Measurements from ENCODE around the gene B4GALT7. TPM values are rescaled to one million over a fixed set of nuclear protein-coding genes. Genes with fewer than 3 reads are reported as not detected.

The B4GALT7 gene
- total RNA-seq, 2 experiments from 2014 or later, result 17.3 to 19.5 TPM

- POLR2A ChIA-PET, result no interaction called here
- peaks cover 7% of the 10 kb centered on the region for H3K27me3 Mint-ChIP-seq (ENCODE audit: low read depth)
- DNase-seq (no peak), ATAC-seq (no peak)
- H3K4me3 Mint-ChIP-seq, result no peak overlapping the region
- no peak overlapping the region for H3K27ac Mint-ChIP-seq
- CTCF ChIA-PET, result interaction anchor here (0.7 kb wide), 1 partner anchor 9 kb away, joined by 3 read pairs; no protein-coding TSS in a partner anchor
- H3K9me3 Mint-ChIP-seq (ENCODE audit: insufficient read depth), result no peaks in the 10 kb centered on the region
- no peaks in the 10 kb centered on the region for H3K36me3 Mint-ChIP-seq (ENCODE audit: low read depth)
- H3K4me1 Mint-ChIP-seq (ENCODE audit: low read depth), result peaks cover 3% of the 10 kb centered on the region
These were observed 30.0 kb upstream of the B4GALT7 start for GRCh38 chr5:177569894-177570293.

- DNase-seq, result no peak
- Mint-ChIP-seq H3K36me3 (ENCODE audit: low read depth) (no peaks in the 10 kb centered on the region), H3K9me3 (ENCODE audit: insufficient read depth) (no peaks in the 10 kb centered on the region), H3K27me3 (ENCODE audit: low read depth) (peaks cover 5% of the 10 kb centered on the region), H3K27ac (no peak overlapping the region), H3K4me1 (ENCODE audit: low read depth) (no peaks in the 10 kb centered on the region), H3K4me3 (no peak overlapping the region)
- ChIA-PET CTCF (interaction anchor here (1.3 kb wide), 1 partner anchor 11 kb away, joined by 3 read pairs; no protein-coding TSS in a partner anchor), POLR2A (no interaction called here)
- no peak for ATAC-seq
These were observed 24.4 kb upstream of the B4GALT7 start for GRCh38 chr5:177575488-177575887.

- Mint-ChIP-seq H3K4me1 (ENCODE audit: low read depth) (no peaks in the 10 kb centered on the region), H3K9me3 (ENCODE audit: insufficient read depth) (no peaks in the 10 kb centered on the region), H3K27me3 (ENCODE audit: low read depth) (peaks cover 5% of the 10 kb centered on the region), H3K36me3 (ENCODE audit: low read depth) (no peaks in the 10 kb centered on the region), H3K4me3 (no peak overlapping the region), H3K27ac (no peak overlapping the region)
- POLR2A ChIA-PET, result no interaction called here
- DNase-seq (no peak), ATAC-seq (no peak)
- CTCF ChIA-PET, result interaction anchor here (0.8 to 1.3 kb wide), 2 partner anchors 10 to 13 kb away, joined by 3 read pairs; no protein-coding TSS in a partner anchor
These were observed 23.8 kb upstream of the B4GALT7 start for GRCh38 chr5:177576169-177576568.

GRCh38 chr5:177578316-177578715, 21.6 kb upstream of the B4GALT7 start:
- no peak overlapping the region for H3K4me3 Mint-ChIP-seq
- CTCF ChIA-PET, result no interaction called here
- no peak overlapping the region for H3K27ac Mint-ChIP-seq
- no peak for DNase-seq
- H3K4me1 Mint-ChIP-seq (ENCODE audit: low read depth), result no peaks in the 10 kb centered on the region
- no peak for ATAC-seq
- POLR2A ChIA-PET, result no interaction called here
- peaks cover 5% of the 10 kb centered on the region for H3K27me3 Mint-ChIP-seq (ENCODE audit: low read depth)
- H3K36me3 Mint-ChIP-seq (ENCODE audit: low read depth), result no peaks in the 10 kb centered on the region
- H3K9me3 Mint-ChIP-seq (ENCODE audit: insufficient read depth), result no peaks in the 10 kb centered on the region

GRCh38 chr5:177588413-177588909, 11.5 kb upstream of the B4GALT7 start:
- H3K9me3 Mint-ChIP-seq (ENCODE audit: insufficient read depth), result no peaks in the 10 kb centered on the region
- peaks cover 35% of the 10 kb centered on the region for H3K27me3 Mint-ChIP-seq (ENCODE audit: low read depth)
- CTCF ChIA-PET, result no interaction called here
- DNase-seq (no peak), ATAC-seq (no peak)
- H3K4me1 Mint-ChIP-seq (ENCODE audit: low read depth), result peaks cover 15% of the 10 kb centered on the region
- POLR2A ChIA-PET, result no interaction called here
- peaks cover 5% of the 10 kb centered on the region for H3K36me3 Mint-ChIP-seq (ENCODE audit: low read depth)
- H3K4me3 Mint-ChIP-seq, result no peak overlapping the region
- no peak overlapping the region for H3K27ac Mint-ChIP-seq

- CTCF ChIA-PET, result no interaction called here
- Mint-ChIP-seq H3K4me1 (ENCODE audit: low read depth) (peaks cover 21% of the 10 kb centered on the region), H3K27ac (no peak overlapping the region), H3K4me3 (no peak overlapping the region), H3K36me3 (ENCODE audit: low read depth) (peaks cover 24% of the 10 kb centered on the region), H3K27me3 (ENCODE audit: low read depth) (peaks cover 28% of the 10 kb centered on the region), H3K9me3 (ENCODE audit: insufficient read depth) (no peaks in the 10 kb centered on the region)
- DNase-seq (no peak), ATAC-seq (no peak)
- POLR2A ChIA-PET, result no interaction called here
These were observed 9.5 kb upstream of the B4GALT7 start for GRCh38 chr5:177590406-177590805.

GRCh38 chr5:177591690-177592009, 8.3 kb upstream of the B4GALT7 start:
- ChIA-PET POLR2A (interaction anchor here (1.4 kb wide), 1 partner anchor 14 kb away, joined by 4 read pairs; no protein-coding TSS in a partner anchor), CTCF (interaction anchor here (1.0 to 1.6 kb wide), 2 partner anchors 15 to 201 kb away, joined by 3 read pairs; no protein-coding TSS in a partner anchor)
- DNase-seq (no peak), ATAC-seq (no peak)
- Mint-ChIP-seq H3K4me3 (peak overlapping the region; percentile 96), H3K9me3 (ENCODE audit: insufficient read depth) (no peaks in the 10 kb centered on the region), H3K36me3 (ENCODE audit: low read depth) (peaks cover 35% of the 10 kb centered on the region), H3K27ac (peak overlapping the region; percentile 97), H3K4me1 (ENCODE audit: low read depth) (peaks cover 21% of the 10 kb centered on the region), H3K27me3 (ENCODE audit: low read depth) (peaks cover 22% of the 10 kb centered on the region)

- peaks cover 21% of the 10 kb centered on the region for H3K4me1 Mint-ChIP-seq (ENCODE audit: low read depth)
- peak; percentile 99 for ATAC-seq
- POLR2A ChIA-PET, result interaction anchor here (1.4 to 1.5 kb wide), 2 partner anchors 13 to 612 kb away, joined by 4 read pairs; partner anchors contain the start of gene HNRNPAB
- H3K27me3 Mint-ChIP-seq (ENCODE audit: low read depth), result peaks cover 21% of the 10 kb centered on the region
- H3K4me3 Mint-ChIP-seq, result peak within 1 kb of the TSS; percentile 96
- H3K27ac Mint-ChIP-seq, result peak within 1 kb of the TSS; percentile 97
- H3K36me3 Mint-ChIP-seq (ENCODE audit: low read depth), result peaks cover 38% of the 10 kb centered on the region
- CTCF ChIA-PET, result interaction anchor here (1.0 to 1.6 kb wide), 3 partner anchors 15 to 201 kb away, joined by 3 read pairs; no protein-coding TSS in a partner anchor
- DNase-seq, result peak; percentile 91
- no peaks in the 10 kb centered on the region for H3K9me3 Mint-ChIP-seq (ENCODE audit: insufficient read depth)
These were observed 7.7 kb upstream of the B4GALT7 start, which contains the start of gene TMED9 for GRCh38 chr5:177592010-177592834. Gene TMED9 (plus strand): TSS chr5:177592203. CDS start chr5:177592215, 12 bp downstream.

- ChIA-PET POLR2A (interaction anchor here (1.4 to 1.5 kb wide), 2 partner anchors 13 to 612 kb away, joined by 4 read pairs; partner anchors contain the start of gene HNRNPAB), CTCF (interaction anchor here (0.8 to 1.6 kb wide), 3 partner anchors 32 to 202 kb away, joined by 3 read pairs; no protein-coding TSS in a partner anchor)
- DNase-seq, result no peak
- Mint-ChIP-seq H3K4me1 (ENCODE audit: low read depth) (peaks cover 24% of the 10 kb centered on the region), H3K36me3 (ENCODE audit: low read depth) (peaks cover 41% of the 10 kb centered on the region), H3K27ac (peak overlapping the region; percentile 97), H3K27me3 (ENCODE audit: low read depth) (peaks cover 21% of the 10 kb centered on the region), H3K4me3 (peak overlapping the region; percentile 96), H3K9me3 (ENCODE audit: insufficient read depth) (no peaks in the 10 kb centered on the region)
- no peak for ATAC-seq
These were observed 7.0 kb upstream of the B4GALT7 start for GRCh38 chr5:177592905-177593304.

- CTCF ChIA-PET, result interaction anchor here (0.8 to 1.4 kb wide), 2 partner anchors 32 to 93 kb away, joined by 3 read pairs; no protein-coding TSS in a partner anchor
- POLR2A ChIA-PET, result interaction anchor here (1.5 kb wide), 1 partner anchor 611 kb away, joined by 4 read pairs; the partner anchor contains the start of gene HNRNPAB
These were observed 6.4 kb upstream of the B4GALT7 start for GRCh38 chr5:177593511-177593910.

GRCh38 chr5:177594071-177594470, 5.9 kb upstream of the B4GALT7 start:
- Mint-ChIP-seq H3K4me1 (ENCODE audit: low read depth) (peaks cover 32% of the 10 kb centered on the region), H3K27me3 (ENCODE audit: low read depth) (peaks cover 11% of the 10 kb centered on the region), H3K9me3 (ENCODE audit: insufficient read depth) (no peaks in the 10 kb centered on the region), H3K27ac (no peak overlapping the region), H3K36me3 (ENCODE audit: low read depth) (peaks cover 41% of the 10 kb centered on the region), H3K4me3 (no peak overlapping the region)
- ChIA-PET POLR2A (no interaction called here), CTCF (no interaction called here)
- ATAC-seq (no peak), DNase-seq (no peak)

More at GRCh38 chr5:177593511-177593910, 6.4 kb upstream of the B4GALT7 start:
- H3K9me3 Mint-ChIP-seq (ENCODE audit: insufficient read depth), result no peaks in the 10 kb centered on the region
- peaks cover 28% of the 10 kb centered on the region for H3K4me1 Mint-ChIP-seq (ENCODE audit: low read depth)
- peaks cover 41% of the 10 kb centered on the region for H3K36me3 Mint-ChIP-seq (ENCODE audit: low read depth)
- H3K27ac Mint-ChIP-seq, result peak overlapping the region; percentile 48
- ATAC-seq (no peak), DNase-seq (no peak)
- peaks cover 15% of the 10 kb centered on the region for H3K27me3 Mint-ChIP-seq (ENCODE audit: low read depth)
- peak overlapping the region; percentile 96 for H3K4me3 Mint-ChIP-seq

GRCh38 chr5:177595026-177595585, 4.8 kb upstream of the B4GALT7 start:
- Mint-ChIP-seq H3K9me3 (ENCODE audit: insufficient read depth) (no peaks in the 10 kb centered on the region), H3K4me3 (no peak overlapping the region), H3K36me3 (ENCODE audit: low read depth) (peaks cover 41% of the 10 kb centered on the region), H3K27me3 (ENCODE audit: low read depth) (peaks cover 5% of the 10 kb centered on the region), H3K4me1 (ENCODE audit: low read depth) (peaks cover 35% of the 10 kb centered on the region), H3K27ac (no peak overlapping the region)
- CTCF ChIA-PET, result no interaction called here
- DNase-seq, result no peak
- POLR2A ChIA-PET, result no interaction called here
- no peak for ATAC-seq
